Dermis microvascular lymphatic vessel endothelial cell (primary cell): Measurements from ENCODE around the gene MMRN2. TPM values are rescaled to one million over a fixed set of nuclear protein-coding genes. Genes with fewer than 3 reads are reported as not detected.

Experiments used
- DNase-seq, 2 donors: peaks; one replicate each; pipeline versions ENCODE4 v3.0.0 to v3.0.0-alpha.2; 2010; ENCODE audit warnings: low read depth in 2 of 2
- total RNA-seq: library from RNA; depleted of rRNA; stranded (reverse); fragments of >200 nt; gene quantifications from 2 replicates; pipeline ENCODE4 v1.2.1, GENCODE V29; 2014

MMRN2 gene
- total RNA-seq, 1 donor from 2014 or later, result 108 TPM

DNA sequence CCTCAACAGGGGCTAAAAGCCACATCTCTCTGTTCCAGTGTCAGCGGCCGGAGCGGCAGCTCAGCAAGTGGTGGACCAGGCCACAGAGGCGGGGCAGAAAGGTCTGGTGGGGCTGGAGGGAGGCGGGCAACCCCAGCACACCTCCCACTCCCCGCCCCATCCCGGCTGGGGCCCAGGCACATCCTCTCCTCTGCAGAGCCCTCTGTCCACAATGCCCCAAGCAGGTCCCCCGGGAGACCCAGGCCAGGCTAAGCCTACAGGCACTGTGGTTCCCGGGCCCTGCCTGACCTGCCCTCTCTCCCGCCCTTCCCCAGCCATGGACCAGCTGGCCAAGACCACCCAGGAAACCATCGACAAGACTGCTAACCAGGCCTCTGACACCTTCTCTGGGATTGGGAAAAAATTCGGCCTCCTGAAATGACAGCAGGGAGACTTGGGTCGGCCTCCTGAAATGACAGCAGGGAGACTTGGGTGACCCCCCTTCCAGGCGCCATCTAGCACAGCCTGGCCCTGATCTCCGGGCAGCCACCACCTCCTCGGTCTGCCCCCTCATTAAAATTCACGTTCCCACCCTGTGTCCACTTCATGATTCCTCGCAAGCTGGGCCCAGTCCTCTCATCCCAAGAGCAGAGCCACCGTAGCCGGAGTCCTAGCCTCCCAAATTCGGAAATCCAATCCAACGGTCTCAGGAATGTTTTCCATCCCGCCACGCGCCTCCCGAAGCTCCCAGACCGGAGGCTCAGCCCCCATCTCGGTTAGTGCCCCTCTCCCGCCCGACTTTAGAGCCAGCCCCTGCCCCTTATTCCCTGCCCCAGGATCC, 13.0 kb upstream of the MMRN2 start:
- DNase-seq, result peak in 1 of 2 donors; percentile 50

DNA sequence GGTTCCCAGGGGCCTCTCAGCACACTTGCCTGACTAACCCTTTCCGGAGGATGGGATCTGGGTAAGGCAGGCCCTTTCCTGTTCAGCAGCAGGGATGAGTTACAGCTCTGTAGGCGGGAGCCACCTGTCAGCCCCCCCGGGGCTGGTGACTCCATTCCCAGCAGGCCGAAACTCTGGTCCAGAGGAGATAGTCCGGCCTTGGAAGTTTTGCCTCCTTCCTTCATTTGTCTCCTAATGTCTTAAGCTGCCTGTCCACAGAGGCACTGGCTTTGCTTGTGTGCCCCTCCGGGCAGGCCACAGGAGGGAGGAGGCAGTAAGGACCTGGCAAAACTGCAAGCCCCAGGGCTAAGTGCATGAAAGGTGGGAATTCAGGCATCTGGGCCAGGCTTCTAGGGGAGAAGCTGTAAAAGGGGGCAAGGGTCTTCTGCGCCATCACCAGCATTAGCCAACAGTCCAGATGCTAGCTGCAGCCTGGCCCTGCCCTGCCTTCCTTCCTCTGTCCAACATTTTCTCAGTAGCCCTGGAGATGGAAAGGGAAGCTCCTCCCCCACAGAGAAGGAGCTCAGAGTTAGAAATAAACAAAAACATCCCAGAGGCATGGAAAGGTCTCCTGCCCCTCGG, 12.1 kb upstream of the MMRN2 start:
- DNase-seq, result peak; percentile 58 to 81

DNA sequence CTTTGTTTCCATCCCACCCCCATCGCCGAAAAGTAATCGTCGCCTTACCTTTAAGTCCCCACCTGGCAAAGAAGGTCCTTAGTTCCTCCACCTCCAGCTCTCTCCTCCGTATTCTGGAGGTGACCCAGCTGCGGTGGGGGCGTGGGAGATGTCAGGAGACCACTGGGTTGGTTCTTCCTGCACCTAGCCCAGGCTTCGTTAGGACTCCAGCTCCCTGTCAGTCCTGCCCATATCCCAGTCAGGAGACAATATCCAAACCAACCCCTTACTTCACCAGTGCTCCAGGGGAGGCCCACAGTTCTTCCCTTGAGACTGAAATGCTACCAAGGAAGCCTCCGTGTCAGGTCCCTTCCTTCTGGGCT, 11.6 kb upstream of the MMRN2 start:
- DNase-seq, result no peak

DNA sequence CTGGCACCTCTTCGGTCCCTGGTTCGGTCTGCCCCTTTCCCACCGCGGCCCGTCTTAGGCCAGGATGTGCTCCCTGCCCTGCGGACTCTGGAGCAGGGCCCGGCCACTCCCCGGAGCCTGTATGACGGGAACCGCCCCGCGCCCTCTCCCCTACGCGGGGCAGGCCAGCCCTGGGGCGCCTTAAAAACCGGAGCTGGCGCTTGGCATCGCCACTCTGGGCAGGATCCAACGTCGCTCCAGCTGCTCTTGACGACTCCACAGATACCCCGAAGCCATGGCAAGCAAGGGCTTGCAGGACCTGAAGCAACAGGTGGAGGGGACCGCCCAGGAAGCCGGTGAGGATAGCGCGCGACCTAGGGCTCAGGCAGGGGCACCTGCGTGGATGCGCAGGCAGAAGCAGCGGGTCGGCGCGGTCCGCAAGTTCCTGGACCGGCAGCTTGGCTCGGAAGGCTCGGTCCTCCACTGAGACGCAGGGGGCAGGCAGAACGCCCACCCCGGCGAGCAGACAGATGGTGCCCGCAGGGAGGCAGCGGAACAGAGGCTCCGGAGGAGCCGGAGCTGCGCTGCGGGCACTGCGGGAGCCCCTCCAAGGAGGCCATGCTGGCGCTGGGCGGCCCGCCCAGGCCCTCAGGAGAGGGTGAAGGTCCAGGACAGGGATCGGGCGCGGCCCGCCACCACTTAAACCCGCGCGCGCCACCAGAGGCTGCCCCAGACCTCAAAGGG, 11.0 kb upstream of the MMRN2 start, which contains the start of gene ADIRF:
TSS of gene ADIRF (plus strand) at position 212 of the 723 bp plus-strand sequence. CDS start at position 275, 63 bp downstream.
- no peak for DNase-seq

- DNase-seq, result no peak
These were observed 10.1 kb upstream of the MMRN2 start for GRCh38 chr10:86967481-86967941.

GRCh38 chr10:86965986-86966654, 8.7 kb upstream of the MMRN2 start:
- no peak for DNase-seq

GRCh38 chr10:86964847-86965190, 7.4 kb upstream of the MMRN2 start:
- DNase-seq, result no peak

GRCh38 chr10:86964061-86964846, 6.8 kb upstream of the MMRN2 start:
- DNase-seq, result no peak

GRCh38 chr10:86963341-86963919, 6.0 kb upstream of the MMRN2 start:
- no peak for DNase-seq

DNA sequence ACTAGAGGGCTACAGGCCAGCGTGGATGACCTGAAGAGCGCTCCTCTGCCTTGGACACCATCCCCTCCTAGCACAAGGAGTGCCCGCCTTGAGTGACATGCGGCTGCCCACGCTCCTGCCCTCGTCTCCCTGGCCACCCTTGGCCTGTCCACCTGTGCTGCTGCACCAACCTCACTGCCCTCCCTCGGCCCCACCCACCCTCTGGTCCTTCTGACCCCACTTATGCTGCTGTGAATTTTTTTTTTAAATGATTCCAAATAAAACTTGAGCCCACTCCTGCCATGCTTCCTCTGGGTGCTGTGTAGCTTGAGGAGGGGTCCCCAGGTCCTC, 5.5 kb upstream of the MMRN2 start:
- DNase-seq, result no peak

GRCh38 chr10:86962136-86962980, 4.9 kb upstream of the MMRN2 start:
- no peak for DNase-seq

DNA sequence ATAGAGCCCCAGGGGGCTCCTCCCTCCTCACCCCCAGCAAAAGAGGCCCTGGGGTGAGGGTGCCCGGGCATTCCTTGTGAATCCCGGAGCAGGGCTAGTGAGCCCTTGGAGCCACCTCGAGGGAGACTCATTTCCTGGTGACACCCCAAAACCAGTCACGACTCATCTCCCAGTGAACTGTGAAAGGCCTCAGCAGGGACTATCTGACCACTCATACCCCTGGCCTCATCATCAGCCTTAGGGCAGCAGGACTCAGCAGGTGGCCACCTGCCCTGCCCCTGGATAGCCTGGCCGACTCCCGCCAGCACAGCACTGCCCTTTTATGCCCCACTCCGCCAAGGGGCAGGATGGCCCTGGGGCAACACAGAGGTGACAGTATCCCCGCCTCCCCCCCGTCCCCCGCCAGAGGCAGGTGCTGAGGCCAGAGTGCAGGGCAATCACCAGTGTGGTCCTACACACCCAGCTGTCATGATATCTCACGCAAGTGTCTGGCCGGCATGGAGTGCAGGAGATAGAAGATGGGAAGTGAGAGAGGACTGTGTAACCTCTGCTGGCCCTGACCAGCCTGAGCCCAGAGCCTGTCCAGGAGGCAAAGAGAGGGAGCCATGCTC, 4.2 kb upstream of the MMRN2 start:
- DNase-seq, result no peak

DNA sequence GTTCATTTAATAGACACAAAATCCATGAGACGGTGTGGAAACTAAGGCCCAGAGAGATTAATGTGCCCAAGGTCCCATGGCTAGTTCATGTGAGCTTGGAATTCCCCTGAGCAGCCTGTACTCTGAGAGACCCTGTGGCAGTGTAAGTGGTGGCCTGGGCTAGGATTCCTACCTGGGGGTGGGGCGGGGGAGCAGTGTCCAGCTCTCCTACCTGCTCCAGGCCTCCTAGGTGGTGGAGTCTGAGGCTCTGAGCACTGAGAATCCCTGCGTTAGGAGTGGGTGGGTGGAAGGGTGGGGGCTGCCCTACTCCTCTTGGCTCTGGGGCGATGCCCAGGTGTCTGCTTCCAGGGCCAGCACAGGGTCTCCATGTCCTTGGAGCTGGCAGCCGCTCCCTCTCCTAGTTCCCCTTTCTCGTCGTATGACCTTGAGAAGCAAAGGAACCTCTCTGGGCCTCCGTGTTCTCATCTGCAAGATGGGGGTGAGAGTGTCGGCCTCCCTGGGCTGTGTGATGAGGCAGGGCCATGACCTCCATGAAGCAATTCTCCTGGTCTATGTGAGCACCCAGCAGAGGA, 3.5 kb upstream of the MMRN2 start:
- DNase-seq, result no peak

DNA sequence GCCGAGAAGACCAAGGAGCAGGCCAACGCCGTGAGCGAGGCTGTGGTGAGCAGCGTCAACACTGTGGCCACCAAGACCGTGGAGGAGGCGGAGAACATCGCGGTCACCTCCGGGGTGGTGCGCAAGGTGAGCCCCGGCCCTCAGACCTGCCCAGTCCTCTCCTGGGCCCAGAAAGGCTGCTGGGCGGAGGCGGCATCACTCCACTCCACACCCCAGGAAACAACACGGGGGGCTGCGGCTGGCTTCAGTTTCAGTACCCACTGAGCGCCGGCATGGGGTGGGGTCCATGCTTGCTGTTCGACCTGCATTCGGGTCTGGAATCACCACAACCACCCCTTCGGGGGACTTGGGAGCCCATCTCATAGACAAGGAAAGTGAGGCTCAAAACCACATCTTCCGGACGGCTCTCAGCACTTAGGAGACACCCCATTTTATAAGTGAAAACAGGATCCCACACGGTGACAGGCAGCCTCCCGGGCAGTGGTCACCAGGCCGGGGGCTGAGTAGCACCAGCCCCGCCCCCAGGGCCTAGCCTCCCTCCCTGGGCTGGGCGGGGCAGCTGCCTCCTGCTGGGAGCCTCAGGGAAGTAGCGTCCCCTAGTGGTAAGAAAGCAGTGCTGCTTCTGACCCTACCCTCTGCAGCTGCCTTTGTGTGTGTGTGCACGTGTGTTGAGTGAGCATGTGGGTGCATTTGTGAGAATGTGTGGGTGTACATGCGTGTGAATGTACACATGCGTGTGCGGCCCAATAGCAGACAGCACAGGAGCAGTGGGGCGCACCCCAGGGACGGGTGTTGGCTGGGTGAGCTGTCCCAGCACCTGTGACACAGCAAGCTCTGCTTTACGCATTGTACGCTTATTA, 2.8 kb upstream of the MMRN2 start:
- peak; percentile 59 to 89 for DNase-seq

DNA sequence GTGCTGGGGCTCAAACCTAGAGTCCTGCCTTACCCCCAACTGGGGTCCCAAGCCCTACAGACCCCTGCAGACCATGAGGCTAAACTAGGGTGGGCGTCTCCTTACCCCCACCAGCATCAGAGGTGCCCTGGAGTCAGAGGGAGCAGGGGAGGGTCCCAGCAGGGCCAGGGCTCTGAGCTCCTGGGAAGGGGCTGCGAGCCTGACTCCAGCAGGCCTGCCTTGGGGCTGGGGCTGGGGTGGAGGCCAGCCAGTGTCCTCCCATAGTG, 2.3 kb upstream of the MMRN2 start:
- DNase-seq, result no peak

DNA sequence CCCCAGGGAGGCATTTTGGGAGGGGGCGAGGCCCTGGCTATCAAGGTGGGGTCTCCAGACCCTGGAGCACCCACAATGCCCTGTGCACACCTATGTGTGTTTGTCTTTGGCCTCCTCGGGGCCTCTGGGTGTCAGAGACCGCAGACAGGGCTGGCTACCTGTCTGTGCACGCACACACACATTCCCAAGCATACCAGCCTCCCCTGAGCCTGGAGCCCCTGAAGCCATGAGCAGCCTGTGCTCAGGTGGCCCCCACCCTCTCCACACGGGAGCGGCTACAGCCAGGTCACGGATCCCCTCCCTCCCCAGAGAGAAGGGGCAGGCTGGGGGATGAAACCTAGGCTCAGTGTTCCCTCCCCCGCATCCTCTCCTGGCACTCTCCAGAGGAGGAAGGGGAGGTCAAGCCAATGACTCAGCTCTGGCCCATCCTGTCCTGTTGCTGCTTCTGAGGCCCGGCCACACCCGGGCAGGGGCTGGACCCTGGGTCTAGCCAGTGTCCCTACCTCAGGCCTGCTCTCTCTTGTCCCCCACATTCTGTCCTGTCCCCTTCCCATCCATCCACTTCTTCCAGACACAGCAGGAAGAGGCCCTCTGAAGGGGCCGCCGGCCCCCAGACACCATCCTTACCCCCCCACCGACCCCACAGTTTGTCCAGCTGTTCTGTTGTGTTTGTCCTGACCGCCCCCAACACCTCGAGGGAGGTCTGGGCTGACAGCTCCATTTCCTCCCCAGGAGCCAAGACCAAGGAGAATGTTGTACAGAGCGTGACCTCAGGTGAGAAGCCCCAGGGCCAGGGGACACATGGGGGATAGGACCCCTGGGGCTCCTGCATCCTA, 1.7 kb upstream of the MMRN2 start:
- DNase-seq, result peak; percentile 61 to 91

DNA sequence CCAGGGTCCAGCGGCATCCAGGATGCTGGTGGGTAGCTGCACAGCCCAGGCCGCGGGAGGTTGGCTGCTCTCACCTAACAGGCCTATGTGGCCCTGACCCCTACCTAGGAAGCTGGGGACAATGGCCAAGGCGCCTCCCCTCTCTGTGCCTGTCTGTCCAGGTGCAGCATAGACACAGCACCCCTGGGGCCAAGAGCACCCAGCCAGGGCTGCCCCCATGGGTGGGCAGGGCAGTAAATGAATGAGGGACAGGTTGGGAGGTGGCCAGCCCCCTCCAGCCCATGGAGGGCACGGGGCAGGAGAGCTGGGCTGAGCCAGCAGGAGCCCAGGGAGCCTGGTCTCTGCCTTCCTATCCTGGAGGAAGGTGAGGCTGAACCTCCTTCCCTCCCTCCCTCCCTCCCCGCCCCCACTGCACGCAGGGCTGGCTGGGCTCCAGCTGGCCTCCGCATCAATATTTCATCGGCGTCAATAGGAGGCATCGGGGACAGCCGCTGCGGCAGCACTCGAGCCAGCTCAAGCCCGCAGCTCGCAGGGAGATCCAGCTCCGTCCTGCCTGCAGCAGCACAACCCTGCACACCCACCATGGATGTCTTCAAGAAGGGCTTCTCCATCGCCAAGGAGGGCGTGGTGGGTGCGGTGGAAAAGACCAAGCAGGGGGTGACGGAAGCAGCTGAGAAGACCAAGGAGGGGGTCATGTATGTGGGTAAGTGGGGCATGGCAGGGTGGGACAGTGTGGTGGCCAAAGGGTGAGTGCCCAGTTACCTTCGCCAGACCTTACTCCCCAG, 893 bp upstream of the MMRN2 start, which contains the start of gene SNCG:
TSS of gene SNCG (plus strand) at position 484 of the 785 bp plus-strand sequence. CDS start at position 583, 99 bp downstream.
- DNase-seq, result peak; percentile 35 to 70
